ENCODE data around the gene POLR3F. TPM values are rescaled to one million over a fixed set of nuclear protein-coding genes. Genes with fewer than 3 reads are reported as not detected.
A peak's percentile ranks its signal among the peaks of the same experiment; 100 is the strongest.
"Not testable (repeated sequence)": the region's sequence is repeated elsewhere in the genome, so short reads cannot be mapped to it uniquely, and the experiment has no call there.

POLR3F gene
- polyA plus RNA-seq, 3 donors, result 15.7 to 18.9 (median 17.0) TPM

- DNase-seq (ENCODE audit: low read depth in 3 of 3, low spot score in 2 of 3), result no peak
Measured at GRCh38 chr20:18504479-18505060, 37.4 kb downstream of the POLR3F start.

GRCh38 chr20:18506744-18507143 lies 39.6 kb downstream of the POLR3F start:
- no peak for DNase-seq (ENCODE audit: low read depth in 3 of 3, low spot score in 2 of 3)

GRCh38 chr20:18507218-18508191 lies 40.3 kb downstream of the POLR3F start, which contains the start of gene SEC23B:
Gene SEC23B, plus strand, starts transcription at chr20:18507940. Its CDS starts 2,896 bp downstream, at chr20:18510836.
- peak; percentile 96 to 97 (median 96) for DNase-seq (ENCODE audit: low read depth in 3 of 3, low spot score in 2 of 3)

- no peak for DNase-seq (ENCODE audit: low read depth in 3 of 3, low spot score in 2 of 3)
Measured at GRCh38 chr20:18511571-18511970, 44.4 kb downstream of the POLR3F start.

GRCh38 chr20:18513208-18513607 lies 46.0 kb downstream of the POLR3F start:
- DNase-seq (ENCODE audit: low read depth in 3 of 3, low spot score in 2 of 3), result no peak

GRCh38 chr20:18514127-18514526 lies 46.9 kb downstream of the POLR3F start:
- no peak for DNase-seq (ENCODE audit: low read depth in 3 of 3, low spot score in 2 of 3)

GRCh38 chr20:18515973-18516372 lies 48.8 kb downstream of the POLR3F start:
- DNase-seq (ENCODE audit: low read depth in 3 of 3, low spot score in 2 of 3), result no peak

GRCh38 chr20:18522066-18522465 lies 54.9 kb downstream of the POLR3F start:
- DNase-seq (ENCODE audit: low read depth in 3 of 3, low spot score in 2 of 3), result not testable (repeated sequence)

- DNase-seq (ENCODE audit: low read depth in 3 of 3, low spot score in 2 of 3), result no peak
Measured at GRCh38 chr20:18523066-18523465, 55.9 kb downstream of the POLR3F start.

- no peak for DNase-seq (ENCODE audit: low read depth in 3 of 3, low spot score in 2 of 3)
Measured at GRCh38 chr20:18524646-18525045, 57.5 kb downstream of the POLR3F start.

- not testable (repeated sequence) for DNase-seq (ENCODE audit: low read depth in 3 of 3, low spot score in 2 of 3)
Measured at GRCh38 chr20:18526761-18527160, 59.6 kb downstream of the POLR3F start.

- no peak for DNase-seq (ENCODE audit: low read depth in 3 of 3, low spot score in 2 of 3)
Measured at GRCh38 chr20:18527339-18527738, 60.1 kb downstream of the POLR3F start.

GRCh38 chr20:18527836-18528235 lies 60.6 kb downstream of the POLR3F start:
- no peak for DNase-seq (ENCODE audit: low read depth in 3 of 3, low spot score in 2 of 3)

GRCh38 chr20:18529041-18529440 lies 61.9 kb downstream of the POLR3F start:
- no peak for DNase-seq (ENCODE audit: low read depth in 3 of 3, low spot score in 2 of 3)

GRCh38 chr20:18532626-18533025 lies 65.4 kb downstream of the POLR3F start:
- no peak for DNase-seq (ENCODE audit: low read depth in 3 of 3, low spot score in 2 of 3)

- DNase-seq (ENCODE audit: low read depth in 3 of 3, low spot score in 2 of 3), result no peak
Measured at GRCh38 chr20:18533491-18533890, 66.3 kb downstream of the POLR3F start.

GRCh38 chr20:18533978-18534644 lies 66.9 kb downstream of the POLR3F start:
- DNase-seq (ENCODE audit: low read depth in 3 of 3, low spot score in 2 of 3), result no peak
